HPDE6-E6E7 (cell line): ENCODE results near the gene SPANXN3.
"Not testable (repeated sequence)": the region's sequence is repeated elsewhere in the genome, so short reads cannot be mapped to it uniquely, and the experiment has no call there.

Experiments
- DNase-seq: peaks from one replicate; pipeline ENCODE4 v3.0.0; 2011; ENCODE audit warnings: missing footprints; ENCODE audit errors: extremely low spot score

The SPANXN3 gene, protein sequence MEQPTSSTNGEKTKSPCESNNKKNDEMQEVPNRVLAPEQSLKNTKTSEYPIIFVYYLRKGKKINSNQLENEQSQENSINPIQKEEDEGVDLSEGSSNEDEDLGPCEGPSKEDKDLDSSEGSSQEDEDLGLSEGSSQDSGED

DNA sequence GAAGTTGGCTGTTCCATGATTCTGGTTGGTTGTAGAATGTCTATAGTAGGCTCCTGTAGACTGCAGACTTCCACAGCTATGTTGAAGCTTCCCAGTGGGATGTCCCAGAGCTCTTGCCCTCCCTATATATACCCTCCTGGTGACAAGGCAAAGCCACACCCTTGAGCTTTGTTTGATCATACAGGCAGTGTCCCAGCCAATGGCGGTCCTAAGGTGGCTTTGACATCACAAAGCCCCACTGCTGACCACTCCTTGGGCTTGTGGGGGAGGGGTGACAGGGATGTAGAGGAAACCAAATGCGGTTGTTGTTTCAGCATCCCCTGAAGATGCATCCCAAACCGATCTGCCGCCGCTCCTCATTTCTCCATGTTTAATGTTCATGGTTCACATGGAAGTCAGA lies at the start of gene SPANXN3:
SPANXN3 (minus strand) TSS at position 101 of the 400 bp plus-strand sequence; CDS start at position 17, 84 bp downstream.
- not testable (repeated sequence) for DNase-seq

GRCh38 chrX:143536176-143536575 lies 18.9 kb upstream of the SPANXN3 start:
- no peak for DNase-seq

DNA sequence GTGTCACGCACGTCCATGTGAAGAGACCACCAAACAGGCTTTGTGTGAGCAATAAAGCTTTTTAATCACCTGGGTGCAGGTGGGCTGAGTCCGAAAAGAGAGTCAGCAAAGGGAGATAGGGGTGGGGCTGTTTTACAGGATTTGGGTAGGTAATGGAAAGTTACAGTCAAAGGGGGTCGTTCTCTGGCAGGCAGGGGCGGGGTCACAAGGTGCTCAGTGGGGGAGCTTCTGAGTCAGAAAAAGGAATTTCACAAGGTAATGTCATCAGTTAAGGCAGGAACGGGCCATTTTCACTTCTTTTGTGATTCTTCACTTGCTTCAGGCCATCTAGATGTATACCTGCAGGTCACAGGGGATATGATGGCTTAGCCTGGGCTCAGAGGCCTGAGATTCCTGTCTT lies 15.1 kb downstream of the SPANXN3 start:
- DNase-seq, result not testable (repeated sequence)

GRCh38 chrX:143500751-143501150 lies 16.5 kb downstream of the SPANXN3 start:
- no peak for DNase-seq

GRCh38 chrX:143486105-143486504 lies 31.2 kb downstream of the SPANXN3 start:
- no peak for DNase-seq

- DNase-seq, result no peak
Observed at GRCh38 chrX:143476751-143477150, 40.5 kb downstream of the SPANXN3 start.

GRCh38 chrX:143472347-143472938 lies 44.8 kb downstream of the SPANXN3 start:
- no peak for DNase-seq

- DNase-seq, result no peak
Observed at GRCh38 chrX:143466130-143466529, 51.1 kb downstream of the SPANXN3 start.

DNA sequence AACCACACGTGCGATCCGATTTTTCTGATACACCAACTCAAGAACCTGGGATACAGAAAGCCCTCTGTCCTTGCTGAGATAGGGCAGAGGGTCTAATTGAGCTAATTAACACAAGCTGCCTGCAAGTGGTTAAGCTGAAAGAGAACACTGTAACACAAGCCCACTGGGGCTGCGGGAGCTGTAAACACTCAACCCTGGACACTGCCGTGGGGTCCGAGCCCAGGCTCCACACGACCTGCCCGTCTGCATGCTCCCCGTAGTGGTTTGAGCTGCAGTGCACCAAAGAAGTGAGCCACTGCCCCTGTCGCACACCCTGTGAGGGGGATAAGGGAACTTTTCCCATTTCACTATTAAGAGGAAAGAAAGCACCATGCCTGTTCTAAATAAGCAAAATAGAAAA lies 54.6 kb downstream of the SPANXN3 start:
- DNase-seq, result no peak

DNA sequence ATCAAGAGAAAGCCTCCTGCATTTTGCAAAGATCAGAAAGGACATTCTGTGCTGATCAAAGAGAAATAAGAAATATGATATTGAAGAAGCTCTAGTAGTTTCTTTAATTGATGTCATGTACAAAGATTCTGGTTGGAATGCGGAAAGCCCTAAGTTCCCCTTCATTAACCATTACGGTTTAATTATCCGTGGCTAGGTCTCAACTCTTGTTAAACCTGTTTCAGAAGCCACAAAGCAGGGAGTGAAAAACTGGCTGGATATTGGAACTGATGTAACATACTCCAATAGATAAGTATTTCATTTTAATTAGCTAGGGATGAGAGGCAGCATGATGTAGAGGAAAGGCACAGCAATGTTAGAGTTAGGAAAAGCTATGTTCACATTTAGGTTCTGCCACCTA lies 55.7 kb downstream of the SPANXN3 start:
- DNase-seq, result no peak
